Hepatocyte (in vitro differentiated cells): ENCODE results near the gene SLC9A7.

ENCODE experiments used
- CTCF ChIP-seq: fragments of 200-600 bp; sonication (generic); IDR thresholded peaks from 2 replicates; pipeline ENCODE4 v1.5.1; 2016; ENCODE audit warnings: antibody characterized with exemption, mild to moderate bottlenecking; ENCODE audit not compliant: poor library complexity
- EZH2 ChIP-seq: fragments of 200-600 bp; sonication (generic); IDR thresholded peaks from 2 replicates; pipeline ENCODE4 v1.6.1; 2016; ENCODE audit warnings: antibody characterized with exemption, mild to moderate bottlenecking, borderline replicate concordance
- EZH2phosphoT487 ChIP-seq: fragments of 200-600 bp; sonication (generic); IDR thresholded peaks from one replicate; pipeline ENCODE4 v1.6.1; 2018; ENCODE audit warnings: antibody characterized with exemption, mild to moderate bottlenecking, low read depth, moderate library complexity; ENCODE audit not compliant: unreplicated experiment, severe bottlenecking

GRCh38 chrX:46754586-46755061 lies 4.3 kb downstream of the SLC9A7 start:
- TF ChIP-seq CTCF = no peak
- no peak for TF ChIP-seq EZH2
- no peak for TF ChIP-seq EZH2phosphoT487
